Neutrophil (primary cell): ENCODE data around the gene RBP5.
A peak's percentile ranks its signal among the peaks of the same experiment; 100 is the strongest.

ENCODE experiments used
- H3K27ac ChIP-seq: fragments of 200-600 bp; sonication (generic); 2 replicates; pipeline ENCODE4 v1.5.1; 2016; ENCODE audit warnings: mild to moderate bottlenecking, moderate library complexity
- H3K27me3 ChIP-seq: fragments of 200-600 bp; sonication (generic); 2 replicates; pipeline ENCODE4 v1.6.0; 2016; ENCODE audit warnings: mild to moderate bottlenecking
- H3K36me3 ChIP-seq: fragments of 200-600 bp; sonication (generic); 2 replicates; pipeline ENCODE4 v1.5.1; 2017
- H3K4me1 ChIP-seq, 2 experiments: fragments of 200-600 bp in 1 of 2; sonication (generic) in 1 of 2; 1 replicate in 1 of 2; 2 replicates in 1 of 2; pipeline versions ENCODE4 v1.5.1 to v1.6.1; 2013 to 2016; ENCODE audit warnings: low read depth in 1 of 2, low read length in 1 of 2, mild to moderate bottlenecking in 1 of 2, moderate library complexity in 1 of 2; ENCODE audit not compliant: control insufficient read depth in 1 of 2, insufficient read depth in 1 of 2
- H3K4me3 ChIP-seq, 2 experiments: fragments of 200-600 bp in 1 of 2; sonication (generic) in 1 of 2; 1 replicate in 1 of 2; 2 replicates in 1 of 2; pipeline ENCODE4 v1.5.1; 2013 to 2016; ENCODE audit warnings: low read depth in 1 of 2, low read length in 1 of 2, mild to moderate bottlenecking in 1 of 2, moderate library complexity in 1 of 2
- H3K9me3 ChIP-seq: fragments of 200-600 bp; sonication (generic); 2 replicates; pipeline ENCODE4 v1.5.1; 2016
- CTCF ChIP-seq: fragments of 200-600 bp; sonication (generic); IDR thresholded peaks from 2 replicates; pipeline ENCODE4 v1.5.1; 2016; ENCODE audit warnings: antibody characterized with exemption

The RBP5 gene

GRCh38 chr12:7129287-7129871 lies 690 bp upstream of the RBP5 start:
- Histone ChIP-seq H3K4me3 (peak overlapping the region; percentile 56 to 64), H3K27ac (no peak overlapping the region), H3K27me3 (peaks cover 54% of the 10 kb centered on the region), H3K4me1 (peaks cover 19 to 20% of the 10 kb centered on the region in 2 experiments), H3K9me3 (no peaks in the 10 kb centered on the region), H3K36me3 (peaks cover 15% of the 10 kb centered on the region)
- TF ChIP-seq CTCF, result no peak

- Histone ChIP-seq H3K4me3 (no peak overlapping the region), H3K27me3 (peaks cover 63% of the 10 kb centered on the region), H3K36me3 (peaks cover 2% of the 10 kb centered on the region), H3K27ac (no peak overlapping the region), H3K4me1 (peaks cover 19 to 20% of the 10 kb centered on the region in 2 experiments), H3K9me3 (no peaks in the 10 kb centered on the region)
- no peak for TF ChIP-seq CTCF
Observed at GRCh38 chr12:7127916-7128626, 618 bp downstream of the RBP5 start.

GRCh38 chr12:7125632-7126227 lies 3.0 kb downstream of the RBP5 start:
- no peak for TF ChIP-seq CTCF
- Histone ChIP-seq H3K4me1 (peaks cover 12 to 14% of the 10 kb centered on the region in 2 experiments), H3K27ac (no peak overlapping the region), H3K36me3 (peaks cover 9% of the 10 kb centered on the region), H3K9me3 (no peaks in the 10 kb centered on the region), H3K4me3 (no peak overlapping the region), H3K27me3 (peaks cover 41% of the 10 kb centered on the region)

- Histone ChIP-seq H3K36me3 (peaks cover 17% of the 10 kb centered on the region), H3K4me1 (peaks cover 0 to under 1% of the 10 kb centered on the region in 2 experiments), H3K27ac (no peak overlapping the region), H3K4me3 (no peak overlapping the region), H3K9me3 (no peaks in the 10 kb centered on the region), H3K27me3 (peaks cover 23% of the 10 kb centered on the region)
- TF ChIP-seq CTCF, result no peak
Observed at GRCh38 chr12:7123806-7124522, 4.7 kb downstream of the RBP5 start.

- no peak for TF ChIP-seq CTCF
- H3K27ac ChIP-seq, result no peak overlapping the region
- H3K27me3 ChIP-seq, result peaks cover 15% of the 10 kb centered on the region
- peaks cover 23% of the 10 kb centered on the region for H3K36me3 ChIP-seq
- H3K4me3 ChIP-seq, result no peak overlapping the region
- no peaks in the 10 kb centered on the region for H3K9me3 ChIP-seq
- no peaks in the 10 kb centered on the region for H3K4me1 ChIP-seq
Observed at GRCh38 chr12:7122811-7123769, 5.6 kb downstream of the RBP5 start.
